Heart left ventricle (tissue), 16 donors: Measurements from ENCODE around the gene KRT77. TPM values are rescaled to one million over a fixed set of nuclear protein-coding genes. Genes with fewer than 3 reads are reported as not detected.

Source experiments
- ATAC-seq, 4 donors: fragments of 200-7000 bp; cut with Tn5 transposase; one replicate each; pipeline ENCODE4 v1.9.1; 2020 to 2022; ENCODE audit warnings: moderate library complexity in 4 of 4, mild to moderate bottlenecking in 3 of 4, moderate number of reproducible peaks in 1 of 4
- DNase-seq, 5 donors: peaks; one replicate each; pipeline ENCODE4 v3.0.0-alpha.2; 2020
- H3K27ac ChIP-seq, 12 donors: fragments of 200-600 bp; sonication (generic) in 4 of 12; one replicate each; pipeline versions ENCODE4 v1.5.0 to v1.8.0; 2016 to 2022; ENCODE audit warnings: mild to moderate bottlenecking in 2 of 12
- H3K27me3 ChIP-seq, 9 donors: fragments of 200-600 bp; sonication (generic) in 2 of 9; one replicate each; pipeline versions ENCODE4 v1.5.1 to v1.8.0; 2016 to 2022; ENCODE audit warnings: mild to moderate bottlenecking in 3 of 9
- H3K36me3 ChIP-seq, 9 donors: fragments of 200-600 bp; sonication (generic) in 2 of 9; one replicate each; pipeline versions ENCODE4 v1.5.0 to v1.8.0; 2018 to 2022; ENCODE audit warnings: mild to moderate bottlenecking in 2 of 9
- H3K4me1 ChIP-seq, 12 donors: fragments of 200-600 bp; sonication (generic) in 4 of 12; one replicate each; pipeline versions ENCODE4 v1.5.0 to v1.8.0; 2016 to 2022; ENCODE audit warnings: mild to moderate bottlenecking in 3 of 12
- H3K4me3 ChIP-seq, 12 donors: fragments of 200-600 bp; sonication (generic) in 4 of 12; one replicate each; pipeline versions ENCODE4 v1.5.0 to v1.8.0; 2017 to 2022; ENCODE audit warnings: mild to moderate bottlenecking in 9 of 12, moderate library complexity in 4 of 12
- H3K9me3 ChIP-seq, 12 donors: fragments of 200-600 bp; sonication (generic) in 4 of 12; one replicate each; pipeline versions ENCODE4 v1.5.0 to v1.8.0; 2016 to 2022; ENCODE audit warnings: mild to moderate bottlenecking in 1 of 12
- CTCF ChIP-seq, 12 donors: fragments of 200-600 bp; sonication (generic) in 4 of 12; IDR thresholded peaks; one replicate each; pipeline versions ENCODE4 v1.5.0 to v1.8.0; 2018 to 2022; ENCODE audit warnings: antibody characterized with exemption in 12 of 12, mild to moderate bottlenecking in 5 of 12
- POLR2A ChIP-seq, 2 donors: fragments of 450-650 bp; IDR thresholded peaks; one replicate each; pipeline ENCODE4 v1.6.1; 2017; ENCODE audit warnings: antibody characterized with exemption in 2 of 2, mild to moderate bottlenecking in 2 of 2, moderate library complexity in 2 of 2
- WGBS, 4 donors: extraction: QIAGEN DNeasy Blood & Tissue Kit in 2 of 4; methylation state at CpG; one replicate each; pipeline versions ENCODE4 v1.1.5 to v1.1.7; 2013 to 2018; 5-methylcytosine and 5-hydroxymethylcytosine counted together
- intact Hi-C, 10 donors: fragments of 100-400 bp; cut with DNase I; formaldehyde crosslinking; loops; one replicate each; pipeline versions ENCODE4 v1.11.1 to v1.14.2; 2022
- polyA plus RNA-seq, 2 donors: library from polyadenylated mRNA; stranded (reverse); fragments of 200-250 nt; gene quantifications; one replicate each; pipeline ENCODE4 v1.2.3, GENCODE V29; 2013
- total RNA-seq, 9 donors: library from RNA; depleted of rRNA in 2 of 9; stranded (reverse); fragments of >200 nt in 2 of 9; fragmentation: NEBNext Ultra II Directional in 3 of 9; extraction: Animal tissue kit (Norgen Biotek cat#: 25700) in 3 of 9; gene quantifications; one replicate each; pipeline versions ENCODE4 v1.1.0 to v1.2.4, GENCODE V29; 2016 to 2023
- donor health status: ischemic (EF 13 %, LVEDD 7.1; RV severe dilation, severe dysfunction).
- donor health status: healthy with polysubstance abuse.
- donor health status: DM: no; HTN: yes; CAD: no.
- donor health status: DM: no; HTN: no; CAD: no.
- donor health status: ischemic (EF 25% LVEDD 6.9; RV normal size, moderate dysfunction).
- donor health status: ischemic (EF 25% LVEDD 5.7; RV mildly dilated, moderate dysfunction).
- donor health status: healthy.
- donor health status: DM: yes; HTN: yes; CAD: no.
- donor health status: ischemic (EF 35%, LVEDD 5.7; RV mildly dilated, moderate dysfunction).
- donor health status: nonischemic (EF 11% LVEDD 7.7; RV severe dilation, severe dysfunction).
- donor health status: DM: yes; HTN: yes; CAD: no.
- donor health status: PGD.
- donor health status: ischemic (EF 29% LVEDD 5.4; RV normal size, mild dysfunction).
- donor health status: nonischemic (EF 23%, LVEDD 6.1; RV moderate dilation, normal function).

The KRT77 gene
- total and polyA plus RNA-seq, 11 donors = not detected

- no peaks in the 10 kb centered on the region for H3K9me3 ChIP-seq
- no peak overlapping the region for H3K4me3 ChIP-seq
- H3K4me1 ChIP-seq = peaks cover 0 to 19% (median 7%) of the 10 kb centered on the region in 12 donors
- ATAC-seq (no peak), DNase-seq (no peak)
- H3K27me3 ChIP-seq = peaks cover 9 to 46% (median 22%) of the 10 kb centered on the region in 9 donors
- no peaks in the 10 kb centered on the region for H3K36me3 ChIP-seq
- 80 to 92% (median 91%) methylated on average over 6 of the region's 6 CpGs for WGBS, 4 donors
- TF ChIP-seq CTCF (IDR thresholded peaks at IDR 0.05) (no peak), POLR2A (IDR thresholded peaks at IDR 0.05) (no peak)
- H3K27ac ChIP-seq = no peak overlapping the region
- intact Hi-C loops = no loop called here
Measured at GRCh38 chr12:52694151-52694550, 9.2 kb downstream of the KRT77 start.

GRCh38 chr12:52693261-52693660, 10.1 kb downstream of the KRT77 start:
- 68 to 83% (median 75%) methylated on average over 5 of the region's 5 CpGs for WGBS, 4 donors
- TF ChIP-seq CTCF (IDR thresholded peaks at IDR 0.05) = no peak
- no peak for TF ChIP-seq POLR2A (IDR thresholded peaks at IDR 0.05)
- Histone ChIP-seq H3K27ac (no peak overlapping the region), H3K9me3 (no peaks in the 10 kb centered on the region), H3K4me1 (peaks cover 0 to 10% (median 4%) of the 10 kb centered on the region in 12 donors), H3K36me3 (no peaks in the 10 kb centered on the region), H3K4me3 (no peak overlapping the region), H3K27me3 (peaks cover 9 to 54% (median 22%) of the 10 kb centered on the region in 9 donors)
- DNase-seq (no peak), ATAC-seq (no peak)
- intact Hi-C loops = no loop called here

GRCh38 chr12:52692254-52692653, 11.1 kb downstream of the KRT77 start:
- no peak overlapping the region for H3K27ac ChIP-seq
- H3K4me1 ChIP-seq = peaks cover 0 to 10% (median 4%) of the 10 kb centered on the region in 12 donors
- no peak for ATAC-seq
- no peak overlapping the region for H3K4me3 ChIP-seq
- H3K27me3 ChIP-seq = peaks cover 9 to 64% (median 30%) of the 10 kb centered on the region in 9 donors
- TF ChIP-seq CTCF (IDR thresholded peaks at IDR 0.05) = no peak
- DNase-seq = no peak
- no peaks in the 10 kb centered on the region for H3K9me3 ChIP-seq
- intact Hi-C loops = no loop called here
- no peaks in the 10 kb centered on the region for H3K36me3 ChIP-seq
- 70 to 83% (median 74%) methylated on average over 7 to 8 of the region's 8 CpGs for WGBS, 4 donors

- Histone ChIP-seq H3K4me3 (no peak overlapping the region), H3K36me3 (no peaks in the 10 kb centered on the region), H3K27ac (no peak overlapping the region), H3K27me3 (peaks cover 9 to 67% (median 30%) of the 10 kb centered on the region in 9 donors), H3K9me3 (no peaks in the 10 kb centered on the region), H3K4me1 (peaks cover 0 to 10% (median 4%) of the 10 kb centered on the region in 12 donors)
- intact Hi-C loops = no loop called here
- ATAC-seq = no peak
- TF ChIP-seq CTCF (IDR thresholded peaks at IDR 0.05) = no peak
- TF ChIP-seq POLR2A (IDR thresholded peaks at IDR 0.05) = no peak
- 55 to 62% (median 60%) methylated on average over 2 of the region's 2 CpGs for WGBS, 4 donors
- DNase-seq = no peak
Measured at GRCh38 chr12:52691841-52692150, 11.5 kb downstream of the KRT77 start.
